IMR-90 (cell line): ENCODE data around the gene HPSE. TPM values are rescaled to one million over a fixed set of nuclear protein-coding genes. Genes with fewer than 3 reads are reported as not detected.

Experiments
- ATAC-seq: fragments of 200-7000 bp; cut with Tn5 transposase; 2 replicates; pipeline ENCODE4 v1.9.1; 2020; ENCODE audit warnings: low read depth, mild to moderate bottlenecking, moderate library complexity
- BruUV-seq: library from RNA; stranded (reverse); fragments of 400-500 nt; replicated peaks from 2 replicates; lab custom pipeline; 2021; lab: Mats Ljungman, UMichigan
- CTCF ChIA-PET: fragments of 300-600 bp; formaldehyde crosslinking; extraction: SDS; loops from one replicate; lab custom pipeline; 2021; ENCODE audit warnings: antibody characterized with exemption; lab: Yijun Ruan, JAX
- POLR2A ChIA-PET: fragments of 300-600 bp; sonication (Branson Sonifier 250); formaldehyde crosslinking; loops from one replicate; lab custom pipeline; 2022; ENCODE audit warnings: antibody characterized with exemption; ENCODE audit not compliant: unreplicated experiment; lab: Charles Lee
- DNase-seq: peaks from one replicate; pipeline ENCODE4 v3.0.0; 2013
- H2AFZ ChIP-seq: replicated peaks from 2 replicates; pipeline ENCODE3; 2013; ENCODE audit warnings: low read length, mild to moderate bottlenecking; ENCODE audit not compliant: poor library complexity
- H2AK5ac ChIP-seq: 2 replicates; pipeline ENCODE4 v1.6.1; 2013; ENCODE audit warnings: low read depth, low read length, inconsistent platforms
- H2AK9ac ChIP-seq: replicated peaks from 2 replicates; pipeline ENCODE3; 2013; ENCODE audit warnings: mild to moderate bottlenecking, low read depth, low read length, moderate library complexity; ENCODE audit not compliant: poor library complexity
- H2BK120ac ChIP-seq: 2 replicates; pipeline ENCODE4 v1.6.1; 2013; ENCODE audit warnings: low read depth, low read length, inconsistent platforms
- H2BK15ac ChIP-seq: 3 replicates; pipeline ENCODE4 v1.6.1; 2013; ENCODE audit warnings: low read depth, low read length, inconsistent platforms
- H2BK20ac ChIP-seq: 2 replicates; pipeline ENCODE4 v1.6.1; 2013; ENCODE audit warnings: low read depth, mild to moderate bottlenecking, inconsistent platforms, low read length, moderate library complexity
- H2BK5ac ChIP-seq: 2 replicates; pipeline ENCODE4 v1.6.1; 2013; ENCODE audit warnings: mild to moderate bottlenecking, low read depth, low read length, inconsistent platforms; ENCODE audit not compliant: poor library complexity, severe bottlenecking
- H3K14ac ChIP-seq: replicated peaks from 2 replicates; pipeline ENCODE4 v1.6.1; 2013; ENCODE audit warnings: low read depth, low read length, inconsistent platforms
- H3K18ac ChIP-seq: 2 replicates; pipeline ENCODE4 v1.6.1; 2013; ENCODE audit warnings: low read depth, low read length, control low read depth
- H3K23ac ChIP-seq: 2 replicates; pipeline ENCODE4 v1.6.1; 2013; ENCODE audit warnings: low read depth, low read length, inconsistent platforms
- H3K27ac ChIP-seq: 2 replicates; pipeline ENCODE4 v1.5.1; 2013; ENCODE audit warnings: mild to moderate bottlenecking, control low read depth, low read length; ENCODE audit not compliant: insufficient read depth
- H3K27me3 ChIP-seq: 2 replicates; pipeline ENCODE4 v1.6.1; 2013; ENCODE audit warnings: low read length; ENCODE audit not compliant: control insufficient read depth, insufficient read depth
- H3K36me3 ChIP-seq: 2 replicates; pipeline ENCODE4 v1.6.1; 2013; ENCODE audit warnings: low read length, mixed read lengths; ENCODE audit not compliant: control insufficient read depth, insufficient read depth
- H3K4ac ChIP-seq: 2 replicates; pipeline ENCODE4 v1.6.1; 2013; ENCODE audit warnings: low read depth, low read length, inconsistent platforms
- H3K4me1 ChIP-seq: 2 replicates; pipeline ENCODE4 v1.6.1; 2013; ENCODE audit warnings: low read length, mixed read lengths; ENCODE audit not compliant: control insufficient read depth, insufficient read depth
- H3K4me2 ChIP-seq: 2 replicates; pipeline ENCODE4 v1.6.1; 2013; ENCODE audit warnings: low read depth, mild to moderate bottlenecking, control low read depth, low read length, moderate library complexity
- H3K4me3 ChIP-seq: 2 replicates; pipeline ENCODE4 v1.5.1; 2013; ENCODE audit warnings: low read depth, mild to moderate bottlenecking, control low read depth, low read length, moderate library complexity; ENCODE audit not compliant: insufficient read depth
- H3K56ac ChIP-seq: 2 replicates; pipeline ENCODE4 v1.6.1; 2013; ENCODE audit warnings: low read length, inconsistent platforms; ENCODE audit not compliant: insufficient read depth; ENCODE audit errors: extremely low read depth
- H3K79me1 ChIP-seq, 2 experiments: 2 replicates each; pipeline ENCODE4 v1.6.1; 2013; ENCODE audit warnings: low read length in 2 of 2, inconsistent platforms in 1 of 2, low read depth in 1 of 2
- H3K9ac ChIP-seq: 2 replicates; pipeline ENCODE4 v1.6.1; 2013; ENCODE audit warnings: low read depth, low read length, control low read depth
- H3K9me1 ChIP-seq: 2 replicates; pipeline ENCODE4 v1.6.1; 2013; ENCODE audit warnings: low read length, inconsistent platforms; ENCODE audit not compliant: insufficient read depth
- H3K9me3 ChIP-seq: 2 replicates; pipeline ENCODE4 v1.6.1; 2013; ENCODE audit warnings: low read length; ENCODE audit not compliant: control insufficient read depth, insufficient read depth
- H4K20me1 ChIP-seq: 2 replicates; pipeline ENCODE4 v1.6.1; 2013; ENCODE audit warnings: low read length, inconsistent platforms; ENCODE audit not compliant: insufficient read depth
- H4K5ac ChIP-seq: 2 replicates; pipeline ENCODE4 v1.6.1; 2013; ENCODE audit warnings: mild to moderate bottlenecking, low read depth, low read length, control low read depth
- H4K8ac ChIP-seq, 2 experiments: 2 replicates each; pipeline ENCODE4 v1.6.1; 2013; ENCODE audit warnings: low read depth in 2 of 2, low read length in 2 of 2, control low read depth in 1 of 2, inconsistent platforms in 1 of 2
- H4K91ac ChIP-seq: 2 replicates; pipeline ENCODE4 v1.6.1; 2013; ENCODE audit warnings: low read depth, low read length, inconsistent platforms; ENCODE audit not compliant: insufficient read depth
- BHLHE40 ChIP-seq: fragments of 150-350 bp; IDR thresholded peaks from 2 replicates; pipeline ENCODE4 v1.6.1; 2016; ENCODE audit warnings: mild to moderate bottlenecking, low read depth, low read length
- CHD1 ChIP-seq: IDR thresholded peaks from 2 replicates; pipeline ENCODE4 v1.6.1; 2012; ENCODE audit warnings: low read depth, low read length, improper control_type of control experiment
- CTCF ChIP-seq: conservative IDR thresholded peaks from 2 replicates; pipeline ENCODE4 v1.5.1; 2012; ENCODE audit warnings: mild to moderate bottlenecking, low read depth, low read length, improper control_type of control experiment
- MAFK ChIP-seq: IDR thresholded peaks from 2 replicates; pipeline ENCODE4 v1.6.1; 2012; ENCODE audit warnings: low read depth, low read length, improper control_type of control experiment
- MXI1 ChIP-seq: IDR thresholded peaks from 2 replicates; pipeline ENCODE4 v1.6.1; 2012; ENCODE audit warnings: low read depth, mild to moderate bottlenecking, low read length, moderate library complexity, borderline replicate concordance
- NFE2L2 ChIP-seq: fragments of 150-350 bp; IDR thresholded peaks from 2 replicates; pipeline ENCODE4 v1.6.1; 2016; ENCODE audit warnings: low read depth, mild to moderate bottlenecking, low read length
- POLR2A ChIP-seq: IDR thresholded peaks from 2 replicates; pipeline ENCODE4 v1.6.1; 2012; ENCODE audit warnings: mild to moderate bottlenecking, low read depth, low read length
- RCOR1 ChIP-seq: IDR thresholded peaks from 2 replicates; pipeline ENCODE4 v1.6.1; 2012; ENCODE audit warnings: mild to moderate bottlenecking, low read length, improper control_type of control experiment; ENCODE audit not compliant: insufficient replicate concordance
- WGBS, 2 experiments: methylation state at CpG; one replicate each; pipeline versions ENCODE4 v1.1.5 to v1.1.7; 2013; ENCODE audit warnings: missing lambda C conversion rate in 2 of 2; ENCODE audit not compliant: insufficient read length in 1 of 2; ENCODE audit errors: extremely low coverage in 2 of 2; 5-methylcytosine and 5-hydroxymethylcytosine counted together
- dilution Hi-C: fragments of 300-500 bp; cut with HindIII; formaldehyde crosslinking; loops from one replicate; pipeline ENCODE4 v1.14.3; 2018; ENCODE audit warnings: low sequenced_read_pairs; ENCODE audit not compliant: unreplicated experiment
- in situ Hi-C: fragments of 300-500 bp; cut with MboI; formaldehyde crosslinking; loops from 3 replicates; pipeline ENCODE4 v1.14.3; 2019; ENCODE audit warnings: low sequenced_read_pairs, inconsistent platforms, mixed read lengths
- intact Hi-C: fragments of 100-400 bp; cut with micrococcal nuclease; formaldehyde crosslinking; loops from 2 replicates; pipeline ENCODE4 v1.10.0; 2022
- polyA plus RNA-seq, 3 experiments: library from polyadenylated mRNA; depleted of rRNA; stranded (reverse); fragments of >200 nt; gene quantifications; 2 replicates each; pipeline ENCODE4 v1.2.3, GENCODE V29; 2012; ENCODE audit warnings: low replicate concordance in 1 of 3
- total RNA-seq: library from RNA; depleted of rRNA; stranded (reverse); fragments of >200 nt; gene quantifications from 2 replicates; pipeline ENCODE4 v1.2.3, GENCODE V29; 2012

Gene HPSE
- total and polyA plus RNA-seq, 2 of the 4 experiments (the other 2 are of a cell fraction): under 0.01 to 0.09 TPM

- Histone ChIP-seq H2BK15ac (no peak overlapping the region), H3K36me3 (no peaks in the 10 kb centered on the region), H2BK120ac (0 out of 2 replicates have a peak overlapping the region, but pooled peaks have one; percentile 8), H3K4me2 (no peak overlapping the region), H4K8ac (no peak overlapping the region), H4K5ac (no peak overlapping the region), H3K23ac (no peak overlapping the region), H3K9me1 (peaks cover 9% of the 10 kb centered on the region; the same call in 1 of the 2 replicates), H3K4me1 (no peaks in the 10 kb centered on the region; the same call in 1 of the 2 replicates), H3K18ac (no peak overlapping the region), H4K20me1 (no peaks in the 10 kb centered on the region), H2BK5ac (no peak overlapping the region), H3K79me1 (no peaks in the 10 kb centered on the region), H4K91ac (peak overlapping the region; percentile 38; the same call in 1 of the 2 replicates), H3K4ac (0 out of 2 replicates have a peak overlapping the region, but pooled peaks have one; percentile 10), H3K27ac (no peak overlapping the region), H3K56ac (no peak overlapping the region), H3K9ac (no peak overlapping the region), H3K9me3 (no peaks in the 10 kb centered on the region), H2AFZ (no peak overlapping the region), H3K14ac (peak overlapping the region; percentile 25; the same call in 1 of the 2 replicates), H2AK5ac (no peak overlapping the region), H2BK20ac (no peak overlapping the region), H3K27me3 (no peaks in the 10 kb centered on the region), H2AK9ac (no peak overlapping the region), H3K4me3 (no peak overlapping the region)
- ATAC-seq (no peak), DNase-seq (no peak)
- dilution Hi-C loops: no loop called here
- WGBS, 2 experiments: no CpG with 5 or more reads among the region's 7 CpGs
- in situ Hi-C loops: no loop called here
- CTCF ChIA-PET: interaction anchor here (0.5 to 1.1 kb wide), 2 partner anchors 9 to 16 kb away, joined by 3 read pairs; no protein-coding TSS in a partner anchor
- intact Hi-C loops: no loop called here
- POLR2A ChIA-PET: interaction anchor here (1.2 kb wide), 1 partner anchor 140 kb away, joined by 3 read pairs; no protein-coding TSS in a partner anchor
- no peak for TF ChIP-seq RCOR1
- no peak for TF ChIP-seq MXI1
- no peak for TF ChIP-seq NFE2L2
- TF ChIP-seq CHD1: no peak
- no peak for TF ChIP-seq POLR2A
- no peak for TF ChIP-seq MAFK
- no peak for TF ChIP-seq BHLHE40
- no peak for TF ChIP-seq CTCF
- BruUV-seq: no TSS peak
Measured at GRCh38 chr4:83250687-83251446, 83.8 kb downstream of the HPSE start.
